Measurements from ENCODE around the gene PCGF2.

DNA sequence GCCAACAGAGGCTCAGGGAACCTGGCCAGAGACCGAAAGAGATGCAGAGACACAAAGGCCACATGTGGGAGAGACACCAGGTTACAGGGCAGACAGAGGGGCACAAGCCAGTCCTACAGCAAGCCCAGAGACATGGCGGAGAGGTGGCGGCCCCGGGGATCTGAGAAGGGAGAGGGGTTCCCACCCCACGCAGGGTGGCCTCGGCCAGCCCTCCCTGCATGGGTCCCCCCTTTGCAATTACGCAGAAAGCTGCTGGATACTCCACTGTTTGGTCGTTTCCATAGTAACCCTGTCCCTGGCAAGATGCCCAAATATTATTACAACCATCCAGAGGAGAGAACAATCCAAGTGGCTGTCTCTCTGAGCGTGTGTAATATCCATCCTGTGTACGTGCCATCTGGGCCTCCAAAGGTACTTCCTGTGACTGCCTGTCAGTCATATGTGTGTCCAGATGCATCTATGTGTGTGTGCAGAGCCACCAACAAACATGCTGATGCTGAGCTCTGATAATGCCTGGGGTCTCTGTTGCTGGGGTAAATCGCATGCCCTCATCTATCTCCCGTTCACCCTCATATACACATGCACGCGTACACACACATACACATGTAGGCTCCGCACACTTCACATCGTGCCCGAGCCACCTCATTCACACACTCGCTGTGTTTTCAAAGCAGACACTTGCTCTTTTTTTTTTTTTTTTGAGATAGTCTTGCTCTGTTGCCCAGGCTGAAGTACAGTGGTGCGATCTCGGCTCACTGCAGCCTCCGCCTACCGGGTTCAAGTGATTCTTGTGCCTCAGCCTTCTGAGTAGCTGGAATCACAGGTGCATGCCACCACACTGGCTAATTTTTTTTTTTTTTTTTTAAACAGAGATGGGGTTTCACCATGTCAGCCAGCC lies 5.5 kb downstream of the PCGF2 start:
- TF ChIP-seq, protein P1, sequence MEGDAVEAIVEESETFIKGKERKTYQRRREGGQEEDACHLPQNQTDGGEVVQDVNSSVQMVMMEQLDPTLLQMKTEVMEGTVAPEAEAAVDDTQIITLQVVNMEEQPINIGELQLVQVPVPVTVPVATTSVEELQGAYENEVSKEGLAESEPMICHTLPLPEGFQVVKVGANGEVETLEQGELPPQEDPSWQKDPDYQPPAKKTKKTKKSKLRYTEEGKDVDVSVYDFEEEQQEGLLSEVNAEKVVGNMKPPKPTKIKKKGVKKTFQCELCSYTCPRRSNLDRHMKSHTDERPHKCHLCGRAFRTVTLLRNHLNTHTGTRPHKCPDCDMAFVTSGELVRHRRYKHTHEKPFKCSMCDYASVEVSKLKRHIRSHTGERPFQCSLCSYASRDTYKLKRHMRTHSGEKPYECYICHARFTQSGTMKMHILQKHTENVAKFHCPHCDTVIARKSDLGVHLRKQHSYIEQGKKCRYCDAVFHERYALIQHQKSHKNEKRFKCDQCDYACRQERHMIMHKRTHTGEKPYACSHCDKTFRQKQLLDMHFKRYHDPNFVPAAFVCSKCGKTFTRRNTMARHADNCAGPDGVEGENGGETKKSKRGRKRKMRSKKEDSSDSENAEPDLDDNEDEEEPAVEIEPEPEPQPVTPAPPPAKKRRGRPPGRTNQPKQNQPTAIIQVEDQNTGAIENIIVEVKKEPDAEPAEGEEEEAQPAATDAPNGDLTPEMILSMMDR (IDR thresholded peaks at IDR 0.05), result no peak
- no peak for TF ChIP-seq POLR2A (IDR thresholded peaks at IDR 0.05)
